Cardiac fibroblast (primary cell): ENCODE measurements around the gene SORCS3.

Experiments
- DNase-seq, 2 donors: peaks; one replicate each; pipeline versions ENCODE4 v3.0.0 to v3.0.0-alpha.2; 2010; ENCODE audit warnings: low read depth in 2 of 2
- H3K4me3 ChIP-seq, 2 donors: replicated peaks in 1 of 2; 1 replicate in 1 of 2; 2 replicates in 1 of 2; pipeline ENCODE4 v1.5.1; 2011; ENCODE audit warnings: low read depth in 2 of 2, low read length in 2 of 2, mild to moderate bottlenecking in 2 of 2, moderate library complexity in 1 of 2
- TF ChIP-seq, protein P1 (sequence below): IDR thresholded peaks from one replicate; pipeline ENCODE4 v1.5.1; 2011; ENCODE audit warnings: low read depth, mild to moderate bottlenecking, low read length, inconsistent platforms

The SORCS3 gene

DNA sequence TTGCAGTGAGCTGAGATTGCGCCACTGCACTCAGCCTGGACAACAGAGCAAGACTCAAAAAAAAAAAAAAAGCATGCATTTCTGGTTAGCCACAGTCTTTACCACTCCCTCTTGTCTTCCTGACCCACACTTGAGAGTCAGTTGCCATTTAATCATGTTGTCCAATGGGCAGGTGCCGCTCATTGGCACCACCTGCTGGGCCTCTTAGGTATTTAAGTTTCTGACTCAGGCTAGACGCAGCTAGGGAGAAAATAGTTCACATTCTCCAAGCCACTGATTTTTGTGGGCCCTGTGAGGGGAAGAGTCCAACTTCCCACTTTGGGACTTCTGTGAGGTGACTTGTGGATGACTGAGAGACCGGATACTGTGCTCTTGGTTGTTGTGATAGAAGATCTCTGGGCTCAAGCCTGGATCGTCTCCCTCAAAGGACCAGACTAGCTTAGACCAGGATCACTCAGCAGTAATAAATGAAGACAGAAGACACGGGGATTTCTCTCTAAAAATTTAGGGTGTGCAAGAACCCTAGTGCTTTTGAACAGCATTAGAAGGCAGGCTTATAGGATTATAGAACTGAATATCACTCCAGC is 26.8 kb upstream of the SORCS3 start:
- TF ChIP-seq, protein P1, sequence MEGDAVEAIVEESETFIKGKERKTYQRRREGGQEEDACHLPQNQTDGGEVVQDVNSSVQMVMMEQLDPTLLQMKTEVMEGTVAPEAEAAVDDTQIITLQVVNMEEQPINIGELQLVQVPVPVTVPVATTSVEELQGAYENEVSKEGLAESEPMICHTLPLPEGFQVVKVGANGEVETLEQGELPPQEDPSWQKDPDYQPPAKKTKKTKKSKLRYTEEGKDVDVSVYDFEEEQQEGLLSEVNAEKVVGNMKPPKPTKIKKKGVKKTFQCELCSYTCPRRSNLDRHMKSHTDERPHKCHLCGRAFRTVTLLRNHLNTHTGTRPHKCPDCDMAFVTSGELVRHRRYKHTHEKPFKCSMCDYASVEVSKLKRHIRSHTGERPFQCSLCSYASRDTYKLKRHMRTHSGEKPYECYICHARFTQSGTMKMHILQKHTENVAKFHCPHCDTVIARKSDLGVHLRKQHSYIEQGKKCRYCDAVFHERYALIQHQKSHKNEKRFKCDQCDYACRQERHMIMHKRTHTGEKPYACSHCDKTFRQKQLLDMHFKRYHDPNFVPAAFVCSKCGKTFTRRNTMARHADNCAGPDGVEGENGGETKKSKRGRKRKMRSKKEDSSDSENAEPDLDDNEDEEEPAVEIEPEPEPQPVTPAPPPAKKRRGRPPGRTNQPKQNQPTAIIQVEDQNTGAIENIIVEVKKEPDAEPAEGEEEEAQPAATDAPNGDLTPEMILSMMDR: peak; percentile 62
- no peak overlapping the region for H3K4me3 ChIP-seq
- DNase-seq: peak in 1 of 2 donors; percentile 47

DNA sequence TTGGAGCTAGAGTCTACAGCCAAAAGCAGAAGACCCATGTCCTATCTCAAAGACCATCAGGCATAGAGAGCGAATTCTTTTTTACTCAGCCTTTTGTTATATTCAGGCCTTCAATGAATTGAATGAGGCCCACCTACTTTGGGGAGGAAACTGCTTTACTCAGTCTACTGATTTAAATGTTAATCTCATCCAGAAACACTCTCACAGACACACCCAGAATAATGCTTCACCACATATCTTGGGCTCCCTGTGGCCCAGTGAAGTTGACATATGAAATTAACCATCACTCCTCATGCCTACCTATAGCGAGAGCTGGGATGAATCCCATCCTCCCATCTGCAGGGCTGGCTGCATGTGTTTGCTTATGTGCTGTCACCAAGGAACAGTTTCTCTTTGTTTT is 26.0 kb upstream of the SORCS3 start:
- no peak overlapping the region for H3K4me3 ChIP-seq
- TF ChIP-seq, protein P1: no peak
- no peak for DNase-seq

DNA sequence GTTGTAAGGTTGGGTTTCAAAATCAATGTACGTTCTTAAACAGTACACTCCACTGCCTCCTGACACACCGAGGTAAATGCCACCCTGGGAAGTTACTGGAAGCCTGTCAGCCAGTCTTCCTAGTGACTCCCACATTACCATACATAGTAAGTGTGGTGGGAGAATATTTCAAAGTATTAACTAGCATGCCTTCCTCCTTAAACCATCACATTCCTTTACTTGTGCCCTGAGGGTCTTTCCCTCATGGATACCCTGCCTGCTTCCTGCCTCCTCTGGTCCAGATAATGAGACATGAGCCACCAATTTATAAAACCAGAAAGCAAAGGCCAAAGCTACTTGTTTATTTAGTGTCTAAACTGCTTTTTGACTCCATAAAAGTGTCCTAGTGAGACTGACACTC is 23.3 kb upstream of the SORCS3 start:
- TF ChIP-seq, protein P1: no peak
- no peak for DNase-seq

DNA sequence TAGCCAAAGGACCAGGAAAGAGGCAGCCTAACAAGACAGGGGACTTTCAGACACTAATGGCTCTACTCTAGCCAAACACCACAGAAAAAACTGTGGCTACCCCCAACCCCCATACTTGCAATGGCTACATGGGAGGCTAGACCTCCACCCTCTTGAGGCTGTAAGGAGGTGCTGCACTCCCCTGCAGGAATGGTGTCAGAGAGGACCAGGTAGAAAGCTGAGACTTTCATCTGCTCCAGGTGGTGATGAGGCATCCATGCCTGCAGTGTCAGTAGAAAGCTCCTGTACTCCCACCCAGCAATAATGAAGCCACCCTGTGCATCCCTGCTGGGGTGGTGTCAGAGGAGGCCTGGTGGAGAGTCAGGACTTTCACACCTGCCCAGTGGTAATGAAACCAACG is 18.9 kb upstream of the SORCS3 start:
- TF ChIP-seq, protein P1: no peak
- DNase-seq: no peak
- no peak overlapping the region for H3K4me3 ChIP-seq

More for the DNA sequence above, 23.3 kb upstream of the SORCS3 start:
- no peak overlapping the region for H3K4me3 ChIP-seq

DNA sequence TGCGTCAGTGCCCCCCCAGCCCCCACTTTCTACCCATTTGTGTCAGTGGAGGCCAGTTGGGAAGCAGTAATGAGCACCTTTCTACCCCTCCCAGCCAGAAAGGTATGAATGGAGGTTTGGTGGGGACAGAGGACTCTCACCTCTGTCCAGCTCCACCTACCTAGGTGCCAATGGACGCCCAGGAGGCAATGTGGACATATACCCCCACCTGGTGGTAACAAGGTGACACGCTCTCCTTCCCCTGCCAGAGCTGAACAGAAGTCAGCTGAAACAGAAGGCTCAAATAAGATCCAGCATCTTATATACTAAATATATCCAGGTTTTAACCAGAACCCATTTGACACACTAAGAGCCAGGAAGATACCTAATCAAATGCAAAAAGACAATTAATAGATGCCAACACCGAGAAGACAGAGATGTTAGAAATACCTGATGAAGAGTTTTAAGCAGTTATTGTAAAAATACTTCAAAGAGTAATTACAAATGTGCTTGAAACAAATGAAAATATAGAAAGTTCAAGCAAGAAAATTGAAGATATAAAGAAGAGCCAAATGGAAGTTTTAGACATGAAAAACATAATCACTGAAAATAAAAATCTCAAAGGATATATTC is 18.4 kb upstream of the SORCS3 start:
- TF ChIP-seq, protein P1: peak; percentile 33
- peak in 1 of 2 donors; percentile 8 for DNase-seq
- H3K4me3 ChIP-seq: no peak overlapping the region

DNA sequence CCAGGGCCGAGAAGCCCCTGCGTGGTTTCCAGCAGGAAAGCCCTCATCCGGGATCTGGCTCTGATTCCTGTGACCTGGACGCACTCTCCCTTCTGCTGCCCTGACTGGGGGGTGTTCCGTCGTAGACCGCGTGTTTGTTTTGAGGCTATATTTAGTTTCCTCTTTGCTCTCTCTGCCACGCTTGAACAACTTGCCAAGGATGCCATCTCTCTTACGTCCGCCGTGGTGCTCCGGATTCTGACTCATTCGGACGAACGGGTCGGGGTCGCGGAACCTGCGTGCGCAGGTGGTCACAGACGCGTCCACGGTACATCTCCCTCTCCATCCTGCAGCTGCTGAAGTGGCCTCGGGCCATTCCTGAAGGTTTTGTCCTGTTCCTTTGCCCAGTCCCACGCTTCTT is 10.4 kb upstream of the SORCS3 start:
- DNase-seq: no peak
- no peak overlapping the region for H3K4me3 ChIP-seq
- TF ChIP-seq, protein P1: no peak
